Activated CD4-positive, alpha-beta T cell treated with anti-CD3 and anti-CD28 coated beads, Interleukin-2, amount 10 ng/mL, durations not matched to agents 7 days and 5 days (primary cell): Measurements from ENCODE around the gene UBE2I. TPM values are rescaled to one million over a fixed set of nuclear protein-coding genes. Genes with fewer than 3 reads are reported as not detected.
"Not testable (repeated sequence)": the region's sequence is repeated elsewhere in the genome, so short reads cannot be mapped to it uniquely, and the experiment has no call there.

Experiments used
- CTCF ChIA-PET: fragments of 350-600 bp; sonication (Branson Sonifier 250); formaldehyde crosslinking; loops from one replicate; lab custom pipeline; 2021; ENCODE audit warnings: antibody characterized with exemption; lab: Charles Lee
- POLR2A ChIA-PET: fragments of 350-600 bp; sonication (Branson Sonifier 250); formaldehyde crosslinking; loops from one replicate; lab custom pipeline; 2021; ENCODE audit warnings: antibody characterized with exemption; lab: Charles Lee
- DNase-seq: peaks from one replicate; pipeline ENCODE4 v3.0.0-alpha.2; 2020
- H3K27ac Mint-ChIP-seq: one replicate; pipeline ENCODE4 v1.8.0; 2021; ENCODE audit warnings: mild to moderate bottlenecking, moderate library complexity, mixed read lengths
- H3K27me3 Mint-ChIP-seq: one replicate; pipeline ENCODE4 v1.8.0; 2021; ENCODE audit warnings: mixed read lengths
- H3K36me3 Mint-ChIP-seq: one replicate; pipeline ENCODE4 v1.8.0; 2021; ENCODE audit warnings: low read depth, mixed read lengths
- H3K4me1 Mint-ChIP-seq: one replicate; pipeline ENCODE4 v1.8.0; 2021; ENCODE audit warnings: mixed read lengths
- H3K4me3 Mint-ChIP-seq: one replicate; pipeline ENCODE4 v1.8.0; 2021; ENCODE audit warnings: mild to moderate bottlenecking, moderate library complexity, mixed read lengths
- H3K9me3 Mint-ChIP-seq: one replicate; pipeline ENCODE4 v1.8.0; 2021; ENCODE audit warnings: mixed read lengths
- total RNA-seq, 2 experiments: library from RNA; stranded (reverse); gene quantifications; one replicate each; pipeline ENCODE4 v1.2.3, GENCODE V29; 2021

The UBE2I gene
- total RNA-seq: 100 to 1,000 TPM; 204 to 222 TPM

DNA sequence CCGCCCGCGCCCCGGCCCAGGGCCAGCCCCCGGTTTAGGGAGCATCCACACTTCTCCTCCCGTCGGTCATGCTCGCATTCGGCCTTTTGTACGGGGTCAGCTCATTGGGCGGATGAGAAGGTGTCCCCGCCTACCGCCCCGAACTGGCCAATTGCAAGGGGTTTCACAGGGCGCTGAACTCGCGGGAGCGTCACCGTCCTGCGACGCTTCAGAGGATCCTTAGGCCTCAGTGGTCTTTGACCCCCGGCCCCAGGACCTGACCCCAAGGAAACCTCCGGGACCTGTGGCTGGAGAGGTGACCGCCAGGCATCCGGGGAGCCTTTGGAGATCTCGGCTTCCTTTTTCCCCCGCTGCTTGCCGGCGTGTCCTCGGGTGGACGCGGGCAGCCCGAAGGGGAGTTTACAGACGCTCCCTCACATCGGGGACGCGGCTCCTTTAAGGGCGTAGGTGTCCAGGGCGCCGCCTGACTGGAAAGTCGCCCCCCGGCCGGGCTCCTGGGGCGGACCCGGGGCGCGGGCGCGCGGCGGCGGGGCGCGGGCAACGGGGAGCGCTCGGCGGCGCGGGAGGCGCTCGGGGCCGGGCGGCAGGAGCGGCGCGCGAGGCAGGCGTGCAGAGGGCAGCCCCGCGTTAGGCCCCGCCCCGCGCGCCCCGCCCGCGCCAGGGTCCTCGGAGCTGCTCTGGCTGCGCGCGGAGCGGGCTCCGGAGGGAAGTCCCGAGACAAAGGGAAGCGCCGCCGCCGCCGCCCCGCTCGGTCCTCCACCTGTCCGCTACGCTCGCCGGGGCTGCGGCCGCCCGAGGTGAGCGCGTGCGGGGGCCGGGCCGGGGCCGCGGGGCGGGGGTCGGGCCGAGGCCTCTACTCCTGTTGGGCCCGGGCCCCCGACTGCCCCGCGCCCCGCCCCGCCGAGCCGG lies at the start of gene UBE2I:
UBE2I (plus strand) TSS at position 660 of the 909 bp plus-strand sequence. CDS start 4,395 bp downstream, outside the sequence.
- DNase-seq: peak; percentile 97
- CTCF ChIA-PET: interaction anchor here (1.0 kb wide), 1 partner anchor 9 kb away, joined by 5 read pairs; no protein-coding TSS in a partner anchor
- Mint-ChIP-seq H3K4me3 (peak within 1 kb of the TSS; percentile 92), H3K27me3 (no peaks in the 10 kb centered on the region), H3K36me3 (peaks cover 11% of the 10 kb centered on the region), H3K27ac (peak within 1 kb of the TSS; percentile 100), H3K9me3 (no peaks in the 10 kb centered on the region), H3K4me1 (peaks cover 36% of the 10 kb centered on the region)
- POLR2A ChIA-PET: interaction anchor here (1.6 kb wide), 1 partner anchor 111 kb away, joined by 7 read pairs; the partner anchor contains the start of gene UQCC4

DNA sequence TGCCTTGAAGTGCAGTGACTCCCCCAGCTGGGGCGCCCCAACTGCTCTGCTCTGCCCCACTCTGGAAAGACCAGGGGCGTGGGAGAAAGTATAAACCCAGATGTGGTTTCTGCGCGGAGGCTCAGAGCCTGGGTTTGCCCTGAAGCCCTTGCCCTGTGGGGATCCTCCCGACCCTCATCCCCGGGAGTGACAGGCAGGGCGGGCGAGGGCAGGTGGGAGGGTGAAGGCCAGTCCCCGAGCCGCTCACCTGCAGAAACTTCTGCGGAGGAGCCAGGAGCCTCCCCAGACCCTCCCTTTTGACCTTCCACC lies 49.7 kb upstream of the UBE2I start:
- H3K4me1 Mint-ChIP-seq: peaks cover 2% of the 10 kb centered on the region
- no peaks in the 10 kb centered on the region for H3K36me3 Mint-ChIP-seq
- H3K27me3 Mint-ChIP-seq: peaks cover 15% of the 10 kb centered on the region
- no peak for DNase-seq
- POLR2A ChIA-PET: no interaction called here
- CTCF ChIA-PET: no interaction called here
- no peak overlapping the region for H3K4me3 Mint-ChIP-seq
- H3K27ac Mint-ChIP-seq: no peak overlapping the region
- H3K9me3 Mint-ChIP-seq: peaks cover 6% of the 10 kb centered on the region

DNA sequence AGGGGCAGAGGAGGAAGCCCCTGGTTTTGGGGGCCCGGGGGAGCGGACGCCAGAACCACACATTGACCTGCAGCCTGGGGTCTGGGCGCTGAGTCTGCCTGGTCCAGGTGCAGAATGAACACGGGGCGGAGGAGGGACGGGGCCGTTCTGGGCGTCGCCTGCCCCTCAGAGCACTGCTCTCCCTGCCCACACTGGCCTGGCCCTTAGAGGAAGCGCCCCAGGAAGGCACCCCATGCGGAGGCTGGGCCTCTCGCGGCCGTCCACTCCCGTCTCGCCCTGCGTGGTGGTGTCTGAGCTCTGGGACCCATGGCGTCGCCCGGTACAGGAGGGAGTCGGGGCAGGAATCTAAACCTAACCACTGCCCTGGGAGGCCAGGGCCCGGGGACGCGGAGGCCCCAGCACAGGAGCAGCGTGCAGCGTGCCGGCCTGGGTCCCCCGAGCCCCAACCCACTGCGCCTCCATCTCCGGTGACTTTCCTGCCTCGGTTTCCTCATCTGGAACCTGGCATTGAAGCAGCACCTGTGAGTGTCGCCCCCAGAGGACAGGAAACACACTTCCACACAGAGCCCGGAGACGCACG lies 49.2 kb upstream of the UBE2I start:
- no peak overlapping the region for H3K4me3 Mint-ChIP-seq
- H3K4me1 Mint-ChIP-seq: peaks cover 2% of the 10 kb centered on the region
- ChIA-PET POLR2A (no interaction called here), CTCF (no interaction called here)
- peaks cover 10% of the 10 kb centered on the region for H3K9me3 Mint-ChIP-seq
- peak overlapping the region; percentile 7 for H3K27ac Mint-ChIP-seq
- H3K36me3 Mint-ChIP-seq: no peaks in the 10 kb centered on the region
- H3K27me3 Mint-ChIP-seq: peaks cover 15% of the 10 kb centered on the region
- DNase-seq: no peak

DNA sequence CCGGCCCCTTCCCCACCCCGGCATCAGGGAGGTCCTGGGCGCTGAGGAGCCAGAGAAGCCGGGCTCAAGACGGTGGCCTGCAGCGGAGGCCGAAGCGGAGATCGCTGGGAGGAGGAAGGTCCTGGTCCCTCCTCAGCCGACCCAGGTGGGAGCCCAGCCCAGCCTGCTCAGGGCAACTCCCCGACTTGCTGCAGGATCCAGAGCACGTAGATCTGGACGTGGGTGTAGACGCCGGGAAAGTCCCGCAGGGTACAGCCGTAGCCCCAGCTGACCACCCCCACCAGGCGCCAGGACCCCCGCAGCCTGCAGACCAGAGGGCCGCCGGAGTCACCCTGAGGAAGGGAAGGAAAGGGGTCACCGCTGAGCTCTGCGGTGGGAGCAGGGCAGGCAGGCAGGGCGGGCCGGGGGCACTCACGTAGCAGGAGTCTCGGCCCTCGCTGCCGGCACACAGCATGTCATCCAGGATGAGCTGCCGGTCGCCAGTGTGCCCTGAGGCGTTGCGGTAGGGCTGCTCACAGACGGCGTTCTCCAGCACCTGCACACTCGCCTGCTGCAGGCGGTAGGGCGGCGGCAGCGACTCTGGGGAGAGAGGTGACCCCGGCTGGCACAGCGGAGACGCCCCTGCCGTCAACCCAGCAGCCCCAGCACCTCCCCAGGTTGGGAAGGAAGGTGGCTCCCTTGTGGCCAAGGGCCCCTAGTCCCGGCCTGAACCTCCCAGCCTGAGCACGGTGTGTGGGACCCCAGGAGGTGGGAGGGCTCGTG lies 48.1 kb upstream of the UBE2I start:
- Mint-ChIP-seq H3K4me1 (peaks cover 2% of the 10 kb centered on the region), H3K36me3 (no peaks in the 10 kb centered on the region), H3K4me3 (no peak overlapping the region), H3K9me3 (peaks cover 10% of the 10 kb centered on the region), H3K27me3 (peaks cover 15% of the 10 kb centered on the region), H3K27ac (no peak overlapping the region)
- no peak for DNase-seq
- ChIA-PET POLR2A (no interaction called here), CTCF (interaction anchor here (0.6 kb wide), 1 partner anchor 40 kb away, joined by 3 read pairs; no protein-coding TSS in a partner anchor)

DNA sequence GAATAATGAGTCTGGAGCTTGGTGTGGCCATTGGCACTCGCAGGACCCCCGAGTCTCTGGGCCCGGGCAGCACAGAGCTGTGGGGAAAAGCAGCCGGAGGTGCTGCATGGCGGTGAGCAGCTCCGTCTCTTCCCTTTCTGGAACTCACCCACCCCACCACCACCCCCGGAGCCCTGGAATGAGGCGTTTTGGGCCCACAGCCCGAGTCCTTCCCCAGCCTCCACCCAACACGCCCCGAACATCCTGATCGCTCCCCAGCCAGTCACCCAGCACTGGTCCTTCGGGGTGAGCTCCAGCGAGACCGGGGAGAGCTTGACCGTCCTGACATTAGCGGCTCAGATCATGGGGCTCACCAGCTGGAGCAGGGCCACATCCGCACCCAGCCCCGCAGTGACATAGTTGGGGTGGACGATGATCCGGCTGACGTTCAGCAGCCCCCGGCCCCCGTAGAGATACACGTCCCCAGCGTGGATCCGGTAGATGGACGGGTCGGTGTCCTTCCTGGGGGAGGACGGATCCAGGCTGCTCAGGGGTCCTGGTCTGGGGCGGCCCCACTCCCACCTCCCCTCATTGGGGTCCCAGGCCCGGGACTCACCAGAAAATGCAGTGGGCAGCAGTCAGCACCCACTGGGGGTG lies 47.1 kb upstream of the UBE2I start:
- Mint-ChIP-seq H3K4me1 (peaks cover 2% of the 10 kb centered on the region), H3K4me3 (no peak overlapping the region), H3K36me3 (no peaks in the 10 kb centered on the region), H3K27ac (no peak overlapping the region), H3K27me3 (peaks cover 15% of the 10 kb centered on the region), H3K9me3 (peaks cover 10% of the 10 kb centered on the region)
- no peak for DNase-seq
- ChIA-PET POLR2A (no interaction called here), CTCF (interaction anchor here (0.5 kb wide), 1 partner anchor 731 kb away, joined by 3 read pairs; no protein-coding TSS in a partner anchor)

DNA sequence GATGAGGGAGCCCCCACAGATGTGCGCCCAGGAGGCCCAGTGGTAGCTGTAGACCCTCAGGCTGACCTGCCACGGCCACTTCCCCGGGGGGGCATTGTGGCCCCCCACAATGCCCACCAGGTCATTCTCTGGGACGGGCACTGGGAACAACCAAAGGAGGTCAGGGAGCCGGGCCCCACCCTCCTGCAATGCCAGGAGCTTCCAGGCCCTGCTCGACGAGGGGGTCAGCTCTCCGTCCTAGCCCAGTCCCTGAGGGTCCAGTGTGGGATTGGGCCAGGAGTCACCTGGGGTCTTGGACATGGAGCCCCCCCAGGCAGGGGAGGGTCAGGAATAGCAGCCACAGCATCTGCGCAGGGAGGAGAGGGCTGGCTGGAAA lies 46.6 kb upstream of the UBE2I start:
- Mint-ChIP-seq H3K9me3 (peaks cover 10% of the 10 kb centered on the region), H3K27ac (no peak overlapping the region), H3K27me3 (peaks cover 15% of the 10 kb centered on the region), H3K4me3 (no peak overlapping the region), H3K36me3 (no peaks in the 10 kb centered on the region), H3K4me1 (peaks cover 2% of the 10 kb centered on the region)
- DNase-seq: no peak
- ChIA-PET POLR2A (no interaction called here), CTCF (no interaction called here)

DNA sequence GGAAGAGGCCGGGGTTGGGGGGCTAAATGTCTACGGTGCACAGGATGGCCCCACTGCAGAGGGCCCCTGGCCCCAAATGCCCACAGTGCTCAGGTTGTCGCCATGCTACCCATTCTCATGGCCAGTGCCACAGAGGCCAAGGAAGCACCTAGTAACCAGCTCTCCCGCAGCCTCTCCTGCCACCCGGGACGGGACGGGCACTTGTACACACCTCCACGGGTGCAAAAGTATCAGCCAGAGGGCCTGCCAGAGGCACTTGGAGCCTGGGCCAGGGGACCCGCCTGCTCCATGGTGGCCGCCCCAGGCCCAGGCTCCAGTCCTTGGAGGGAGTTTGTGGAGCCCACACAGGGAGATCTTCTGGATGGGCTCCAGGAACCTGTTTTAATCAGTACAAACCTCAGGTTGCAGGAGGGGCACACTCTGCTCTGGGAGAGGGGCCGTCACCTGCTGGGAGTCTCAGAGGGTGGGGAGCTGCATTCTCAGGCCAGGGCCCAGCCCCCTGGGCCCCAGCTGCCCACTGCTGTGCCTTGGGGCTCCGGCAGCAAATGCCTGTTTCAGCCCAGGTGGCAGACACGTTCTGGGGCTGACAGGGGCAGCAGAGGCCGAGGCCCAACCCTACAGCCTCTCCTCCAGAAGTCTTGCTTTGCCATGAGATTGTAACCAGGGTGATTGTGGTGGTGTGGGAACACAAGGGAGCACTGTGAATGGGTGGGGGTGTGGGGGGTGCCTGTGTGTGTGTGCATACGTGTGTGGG lies 45.7 kb upstream of the UBE2I start:
- POLR2A ChIA-PET: no interaction called here

DNA sequence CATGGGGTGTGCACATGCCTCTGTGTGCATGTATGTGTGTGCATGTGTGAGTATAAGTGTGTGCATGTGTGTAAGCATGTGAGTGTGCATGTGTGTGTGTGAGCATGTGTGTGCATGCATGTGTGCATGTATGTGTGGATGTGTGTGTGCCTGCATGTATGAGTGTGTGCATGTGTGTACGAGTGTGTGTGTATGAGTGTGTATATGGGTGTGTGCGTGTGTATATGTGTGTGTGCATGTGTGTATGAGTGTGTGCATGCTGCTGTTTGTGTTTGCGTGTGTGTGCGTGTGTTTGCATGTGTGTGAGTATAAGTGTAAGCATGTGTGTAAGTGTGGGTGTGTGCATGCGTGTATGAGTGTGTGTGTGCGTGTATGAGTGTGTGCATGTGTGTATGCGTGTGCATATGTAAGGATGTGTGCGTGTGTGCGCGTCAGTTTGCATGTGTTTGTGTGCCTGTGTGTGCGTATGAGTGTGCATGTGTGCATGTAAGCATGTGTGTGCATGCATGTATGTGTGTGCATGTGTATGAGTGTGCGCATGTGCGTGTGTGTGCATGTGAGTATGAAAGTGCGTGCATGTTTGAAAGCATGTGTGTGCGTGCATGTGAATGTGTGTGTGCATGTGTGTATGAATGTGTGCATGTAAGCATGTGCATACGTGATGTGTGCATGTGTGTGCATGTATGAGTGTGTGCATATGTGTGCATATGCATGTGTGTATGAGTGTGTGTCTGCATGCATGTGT lies 44.9 kb upstream of the UBE2I start:
- CTCF ChIA-PET: no interaction called here
- H3K9me3 Mint-ChIP-seq: peaks cover 10% of the 10 kb centered on the region
- no peaks in the 10 kb centered on the region for H3K4me1 Mint-ChIP-seq
- H3K27me3 Mint-ChIP-seq: peaks cover 15% of the 10 kb centered on the region
- POLR2A ChIA-PET: no interaction called here
- no peak for DNase-seq
- H3K36me3 Mint-ChIP-seq: no peaks in the 10 kb centered on the region
- H3K27ac Mint-ChIP-seq: no peak overlapping the region
- H3K4me3 Mint-ChIP-seq: no peak overlapping the region

More for the DNA sequence above, 45.7 kb upstream of the UBE2I start:
- no peak for DNase-seq
- Mint-ChIP-seq H3K9me3 (peaks cover 10% of the 10 kb centered on the region), H3K4me1 (peaks cover 2% of the 10 kb centered on the region), H3K4me3 (no peak overlapping the region), H3K27me3 (peaks cover 15% of the 10 kb centered on the region), H3K27ac (no peak overlapping the region), H3K36me3 (no peaks in the 10 kb centered on the region)
- CTCF ChIA-PET: no interaction called here

DNA sequence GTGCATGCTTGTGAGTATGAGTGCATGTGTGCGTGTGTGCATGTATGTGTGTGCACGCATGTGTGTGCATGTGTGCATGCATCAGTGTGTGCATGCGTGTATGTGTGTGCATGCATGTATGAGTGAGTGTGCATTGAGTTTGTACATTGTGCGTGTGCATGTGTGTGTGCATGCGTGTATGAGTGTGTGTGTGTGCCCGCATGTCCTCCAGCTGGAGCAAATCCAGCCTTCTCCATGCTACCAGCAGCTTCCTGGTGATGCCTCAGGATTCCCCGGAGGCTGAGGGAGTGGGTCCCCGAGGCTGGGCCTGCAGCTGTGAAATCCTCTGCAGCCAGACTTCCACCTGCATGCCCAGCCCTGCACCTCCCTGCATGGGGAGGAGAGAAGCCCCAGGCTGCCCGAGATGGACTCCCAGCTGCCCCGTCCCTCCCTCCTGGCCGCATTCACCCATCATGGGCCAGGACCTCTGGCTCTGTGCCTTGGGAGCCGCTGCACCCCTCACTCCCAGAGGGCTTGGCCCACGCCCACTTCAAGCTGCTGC lies 44.3 kb upstream of the UBE2I start:
- CTCF ChIA-PET: interaction anchor here (0.6 kb wide), 1 partner anchor 774 kb away, joined by 3 read pairs; no protein-coding TSS in a partner anchor
- peaks cover 12% of the 10 kb centered on the region for H3K27me3 Mint-ChIP-seq
- POLR2A ChIA-PET: no interaction called here
- H3K36me3 Mint-ChIP-seq: no peaks in the 10 kb centered on the region
- DNase-seq: no peak
- no peak overlapping the region for H3K27ac Mint-ChIP-seq
- H3K4me3 Mint-ChIP-seq: no peak overlapping the region
- no peaks in the 10 kb centered on the region for H3K4me1 Mint-ChIP-seq
- H3K9me3 Mint-ChIP-seq: peaks cover 10% of the 10 kb centered on the region

DNA sequence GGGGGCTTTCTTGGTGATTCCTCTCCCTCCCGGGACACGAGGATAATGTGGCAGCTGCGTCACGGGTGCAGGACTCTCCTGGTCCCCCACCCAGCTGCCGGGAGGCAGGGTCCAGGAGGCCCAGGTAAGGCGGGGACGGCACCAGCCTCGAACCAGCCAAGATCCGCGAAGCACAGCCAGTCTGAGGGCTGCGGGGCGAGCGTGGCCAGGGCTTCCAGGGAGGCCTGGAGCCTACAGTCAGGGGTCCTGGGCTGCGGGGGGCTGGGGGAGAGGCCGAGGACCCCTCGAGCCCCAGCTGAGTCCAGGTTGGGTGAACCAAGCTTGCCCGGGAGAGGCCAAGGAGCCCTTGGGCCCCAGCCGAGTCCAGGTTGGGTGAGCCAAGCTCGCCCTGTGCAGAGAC lies 43.6 kb upstream of the UBE2I start:
- peaks cover 7% of the 10 kb centered on the region for H3K27me3 Mint-ChIP-seq
- DNase-seq: no peak
- H3K4me3 Mint-ChIP-seq: no peak overlapping the region
- CTCF ChIA-PET: interaction anchor here (0.6 kb wide), 1 partner anchor 774 kb away, joined by 3 read pairs; no protein-coding TSS in a partner anchor
- POLR2A ChIA-PET: no interaction called here
- no peaks in the 10 kb centered on the region for H3K36me3 Mint-ChIP-seq
- H3K27ac Mint-ChIP-seq: no peak overlapping the region
- H3K4me1 Mint-ChIP-seq: no peaks in the 10 kb centered on the region
- H3K9me3 Mint-ChIP-seq: peaks cover 10% of the 10 kb centered on the region

DNA sequence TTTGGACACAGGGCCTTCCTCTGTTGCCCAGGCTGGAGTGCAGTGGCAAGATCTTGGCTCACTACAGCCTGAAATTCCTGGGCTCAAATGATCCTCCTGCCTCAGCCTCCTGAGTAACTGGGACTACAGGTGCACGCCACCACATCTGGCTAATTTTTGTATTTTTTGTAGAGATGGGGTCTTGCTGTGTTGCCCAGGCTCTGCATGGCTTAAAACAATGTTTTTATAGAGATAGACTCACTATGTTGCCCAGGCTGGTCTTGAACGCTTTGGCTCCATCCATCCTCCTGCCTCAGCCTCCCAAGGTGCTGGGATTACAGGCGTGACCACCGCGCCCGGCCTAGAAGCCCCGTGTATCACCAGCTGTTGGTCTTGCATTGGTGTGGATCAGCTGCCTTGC lies 40.0 kb upstream of the UBE2I start:
- DNase-seq, H3K27ac Mint-ChIP-seq, H3K9me3 Mint-ChIP-seq, H3K27me3 Mint-ChIP-seq, POLR2A ChIA-PET, H3K36me3 Mint-ChIP-seq, H3K4me3 Mint-ChIP-seq, H3K4me1 Mint-ChIP-seq: not testable (repeated sequence)
- CTCF ChIA-PET: interaction anchor here (0.6 kb wide), 1 partner anchor 537 kb away, joined by 3 read pairs; no protein-coding TSS in a partner anchor
